Measurements from ENCODE around the gene SPATS1.

GRCh38 chr6:44355640-44356039 lies 13.2 kb downstream of the SPATS1 start:
- TF ChIP-seq EZH2 (IDR thresholded peaks at IDR 0.05; ENCODE audit: borderline replicate concordance, insufficient read depth, low read length, poor library complexity, severe bottlenecking) (no peak), POLR2AphosphoS5 (IDR thresholded peaks at IDR 0.05) (no peak), CTCF (IDR thresholded peaks at IDR 0.05; ENCODE audit: poor library complexity, severe bottlenecking) (no peak), EP300 (conservative IDR thresholded peaks at IDR 0.05; ENCODE audit: poor library complexity, severe bottlenecking) (no peak), TAF1 (IDR thresholded peaks at IDR 0.05; ENCODE audit: low read depth) (no peak), RAD21 (conservative IDR thresholded peaks at IDR 0.05) (no peak)
